ENCODE results near the gene HAUS1.

HAUS1 gene

GRCh38 chr18:46104128-46104911 is at the start of gene HAUS1:
TSS of gene HAUS1 (plus strand) at chr18:46104385. CDS start at chr18:46104412, 27 bp downstream.
- Histone ChIP-seq H3K36me3 (ENCODE audit: control insufficient read depth, insufficient read depth, low read length) (no peaks in the 10 kb centered on the region; the same call in 1 of the 2 replicates), H3K9me3 (ENCODE audit: control insufficient read depth, insufficient read depth, low read length) (no peaks in the 10 kb centered on the region), H3K27ac (ENCODE audit: low read length) (no peak within 1 kb of the TSS), H3K4me3 (ENCODE audit: low read length) (peak within 1 kb of the TSS; percentile 95), H3K4me1 (ENCODE audit: control insufficient read depth, insufficient read depth, low read length) (no peaks in the 10 kb centered on the region), H3K27me3 (ENCODE audit: control insufficient read depth, insufficient read depth, low read length) (no peaks in the 10 kb centered on the region)
- DNase-seq (ENCODE audit: low read depth, low spot score), result peak; percentile 76
- WGBS (ENCODE audit: insufficient coverage, insufficient read length), result no CpG with 5 or more reads among the region's 57 CpGs

GRCh38 chr18:46054956-46055837 is 49.0 kb upstream of the HAUS1 start:
- Histone ChIP-seq H3K4me1 (ENCODE audit: control insufficient read depth, insufficient read depth, low read length) (no peaks in the 10 kb centered on the region), H3K9me3 (ENCODE audit: control insufficient read depth, insufficient read depth, low read length) (no peaks in the 10 kb centered on the region), H3K27me3 (ENCODE audit: control insufficient read depth, insufficient read depth, low read length) (no peaks in the 10 kb centered on the region), H3K36me3 (ENCODE audit: control insufficient read depth, insufficient read depth, low read length) (no peaks in the 10 kb centered on the region), H3K4me3 (ENCODE audit: low read length) (no peak overlapping the region), H3K27ac (ENCODE audit: low read length) (no peak overlapping the region)
- DNase-seq (ENCODE audit: low read depth, low spot score), result no peak
- no CpG with 5 or more reads among the region's 6 CpGs for WGBS (ENCODE audit: insufficient coverage, insufficient read length)

GRCh38 chr18:46055838-46056230 is 48.4 kb upstream of the HAUS1 start:
- Histone ChIP-seq H3K4me1 (ENCODE audit: control insufficient read depth, insufficient read depth, low read length) (no peaks in the 10 kb centered on the region), H3K4me3 (ENCODE audit: low read length) (no peak overlapping the region), H3K27ac (ENCODE audit: low read length) (no peak overlapping the region), H3K9me3 (ENCODE audit: control insufficient read depth, insufficient read depth, low read length) (no peaks in the 10 kb centered on the region), H3K36me3 (ENCODE audit: control insufficient read depth, insufficient read depth, low read length) (no peaks in the 10 kb centered on the region), H3K27me3 (ENCODE audit: control insufficient read depth, insufficient read depth, low read length) (no peaks in the 10 kb centered on the region)
- no CpG with 5 or more reads among the region's 4 CpGs for WGBS (ENCODE audit: insufficient coverage, insufficient read length)
- DNase-seq (ENCODE audit: low read depth, low spot score), result no peak

GRCh38 chr18:46060359-46060841 is 43.8 kb upstream of the HAUS1 start:
- no peak overlapping the region for H3K27ac ChIP-seq (ENCODE audit: low read length)
- no peaks in the 10 kb centered on the region for H3K36me3 ChIP-seq (ENCODE audit: control insufficient read depth, insufficient read depth, low read length)
- no peaks in the 10 kb centered on the region for H3K27me3 ChIP-seq (ENCODE audit: control insufficient read depth, insufficient read depth, low read length)
- WGBS (ENCODE audit: insufficient coverage, insufficient read length), result 100% methylated on average over 1 of the region's 3 CpGs
- H3K9me3 ChIP-seq (ENCODE audit: control insufficient read depth, insufficient read depth, low read length), result no peaks in the 10 kb centered on the region
- no peaks in the 10 kb centered on the region for H3K4me1 ChIP-seq (ENCODE audit: control insufficient read depth, insufficient read depth, low read length)
- no peak overlapping the region for H3K4me3 ChIP-seq (ENCODE audit: low read length)
- no peak for DNase-seq (ENCODE audit: low read depth, low spot score)

GRCh38 chr18:46061387-46061786 is 42.8 kb upstream of the HAUS1 start:
- H3K9me3 ChIP-seq (ENCODE audit: control insufficient read depth, insufficient read depth, low read length), result no peaks in the 10 kb centered on the region
- H3K36me3 ChIP-seq (ENCODE audit: control insufficient read depth, insufficient read depth, low read length), result no peaks in the 10 kb centered on the region
- no peak for DNase-seq (ENCODE audit: low read depth, low spot score)
- no peaks in the 10 kb centered on the region for H3K27me3 ChIP-seq (ENCODE audit: control insufficient read depth, insufficient read depth, low read length)
- no peak overlapping the region for H3K4me3 ChIP-seq (ENCODE audit: low read length)
- no peak overlapping the region for H3K27ac ChIP-seq (ENCODE audit: low read length)
- no CpG with 5 or more reads among the region's 3 CpGs for WGBS (ENCODE audit: insufficient coverage, insufficient read length)
- no peaks in the 10 kb centered on the region for H3K4me1 ChIP-seq (ENCODE audit: control insufficient read depth, insufficient read depth, low read length)

GRCh38 chr18:46061796-46062195 is 42.4 kb upstream of the HAUS1 start:
- Histone ChIP-seq H3K9me3 (ENCODE audit: control insufficient read depth, insufficient read depth, low read length) (no peaks in the 10 kb centered on the region), H3K27me3 (ENCODE audit: control insufficient read depth, insufficient read depth, low read length) (no peaks in the 10 kb centered on the region), H3K4me1 (ENCODE audit: control insufficient read depth, insufficient read depth, low read length) (no peaks in the 10 kb centered on the region), H3K27ac (ENCODE audit: low read length) (no peak overlapping the region), H3K4me3 (ENCODE audit: low read length) (no peak overlapping the region), H3K36me3 (ENCODE audit: control insufficient read depth, insufficient read depth, low read length) (no peaks in the 10 kb centered on the region)
- DNase-seq (ENCODE audit: low read depth, low spot score), result no peak
- WGBS (ENCODE audit: insufficient coverage, insufficient read length), result no CpG with 5 or more reads among the region's 1 CpG

GRCh38 chr18:46062781-46063180 is 41.4 kb upstream of the HAUS1 start:
- no peaks in the 10 kb centered on the region for H3K4me1 ChIP-seq (ENCODE audit: control insufficient read depth, insufficient read depth, low read length)
- no peaks in the 10 kb centered on the region for H3K27me3 ChIP-seq (ENCODE audit: control insufficient read depth, insufficient read depth, low read length)
- no peak overlapping the region for H3K27ac ChIP-seq (ENCODE audit: low read length)
- H3K4me3 ChIP-seq (ENCODE audit: low read length), result no peak overlapping the region
- DNase-seq (ENCODE audit: low read depth, low spot score), result no peak
- WGBS (ENCODE audit: insufficient coverage, insufficient read length), result no CpG with 5 or more reads among the region's 5 CpGs
- H3K36me3 ChIP-seq (ENCODE audit: control insufficient read depth, insufficient read depth, low read length), result no peaks in the 10 kb centered on the region
- no peaks in the 10 kb centered on the region for H3K9me3 ChIP-seq (ENCODE audit: control insufficient read depth, insufficient read depth, low read length)

- H3K4me3 ChIP-seq (ENCODE audit: low read length), result no peak overlapping the region
- H3K27ac ChIP-seq (ENCODE audit: low read length), result no peak overlapping the region
- WGBS (ENCODE audit: insufficient coverage, insufficient read length), result no CpG with 5 or more reads among the region's 5 CpGs
- H3K27me3 ChIP-seq (ENCODE audit: control insufficient read depth, insufficient read depth, low read length), result peaks cover 11% of the 10 kb centered on the region; the same call in 1 of the 2 replicates
- no peaks in the 10 kb centered on the region for H3K9me3 ChIP-seq (ENCODE audit: control insufficient read depth, insufficient read depth, low read length)
- H3K4me1 ChIP-seq (ENCODE audit: control insufficient read depth, insufficient read depth, low read length), result 0 out of 2 replicates have a peak, but pooled peaks cover 2% of the 10 kb centered on the region
- no peaks in the 10 kb centered on the region for H3K36me3 ChIP-seq (ENCODE audit: control insufficient read depth, insufficient read depth, low read length)
- no peak for DNase-seq (ENCODE audit: low read depth, low spot score)
Observed at GRCh38 chr18:46067438-46068007, 36.7 kb upstream of the HAUS1 start.

GRCh38 chr18:46068763-46069162 is 35.4 kb upstream of the HAUS1 start:
- H3K27me3 ChIP-seq (ENCODE audit: control insufficient read depth, insufficient read depth, low read length), result peaks cover 15% of the 10 kb centered on the region; the same call in 1 of the 2 replicates
- DNase-seq (ENCODE audit: low read depth, low spot score), result no peak
- no peaks in the 10 kb centered on the region for H3K9me3 ChIP-seq (ENCODE audit: control insufficient read depth, insufficient read depth, low read length)
- WGBS (ENCODE audit: insufficient coverage, insufficient read length), result no CpG with 5 or more reads among the region's 1 CpG
- H3K36me3 ChIP-seq (ENCODE audit: control insufficient read depth, insufficient read depth, low read length), result no peaks in the 10 kb centered on the region
- no peak overlapping the region for H3K4me3 ChIP-seq (ENCODE audit: low read length)
- H3K4me1 ChIP-seq (ENCODE audit: control insufficient read depth, insufficient read depth, low read length), result 0 out of 2 replicates have a peak, but pooled peaks cover 2% of the 10 kb centered on the region
- no peak overlapping the region for H3K27ac ChIP-seq (ENCODE audit: low read length)

GRCh38 chr18:46069524-46069923 is 34.7 kb upstream of the HAUS1 start:
- WGBS (ENCODE audit: insufficient coverage, insufficient read length), result no CpG with 5 or more reads among the region's 4 CpGs
- no peaks in the 10 kb centered on the region for H3K9me3 ChIP-seq (ENCODE audit: control insufficient read depth, insufficient read depth, low read length)

More at GRCh38 chr18:46069524-46069923, 34.7 kb upstream of the HAUS1 start:
- H3K27me3 ChIP-seq (ENCODE audit: control insufficient read depth, insufficient read depth, low read length), result peaks cover 15% of the 10 kb centered on the region; the same call in 1 of the 2 replicates
- no peak overlapping the region for H3K27ac ChIP-seq (ENCODE audit: low read length)
- DNase-seq (ENCODE audit: low read depth, low spot score), result no peak
- 0 out of 2 replicates have a peak, but pooled peaks cover 2% of the 10 kb centered on the region for H3K4me1 ChIP-seq (ENCODE audit: control insufficient read depth, insufficient read depth, low read length)
- H3K36me3 ChIP-seq (ENCODE audit: control insufficient read depth, insufficient read depth, low read length), result no peaks in the 10 kb centered on the region
- no peak overlapping the region for H3K4me3 ChIP-seq (ENCODE audit: low read length)
